GM21717 (cell line): ENCODE results near the gene PRR5L.
"Not testable (repeated sequence)": the region's sequence is repeated elsewhere in the genome, so short reads cannot be mapped to it uniquely, and the experiment has no call there.

Source experiments
- ATAC-seq: cut with Tn5 transposase; IDR thresholded peaks from one replicate; pipeline ENCODE4 v1.9.1; 2021; ENCODE audit warnings: mild to moderate bottlenecking, moderate library complexity; ENCODE audit not compliant: unreplicated experiment

The PRR5L gene

GRCh38 chr11:36454941-36455631 is 159.0 kb downstream of the PRR5L start:
- no peak for ATAC-seq

DNA sequence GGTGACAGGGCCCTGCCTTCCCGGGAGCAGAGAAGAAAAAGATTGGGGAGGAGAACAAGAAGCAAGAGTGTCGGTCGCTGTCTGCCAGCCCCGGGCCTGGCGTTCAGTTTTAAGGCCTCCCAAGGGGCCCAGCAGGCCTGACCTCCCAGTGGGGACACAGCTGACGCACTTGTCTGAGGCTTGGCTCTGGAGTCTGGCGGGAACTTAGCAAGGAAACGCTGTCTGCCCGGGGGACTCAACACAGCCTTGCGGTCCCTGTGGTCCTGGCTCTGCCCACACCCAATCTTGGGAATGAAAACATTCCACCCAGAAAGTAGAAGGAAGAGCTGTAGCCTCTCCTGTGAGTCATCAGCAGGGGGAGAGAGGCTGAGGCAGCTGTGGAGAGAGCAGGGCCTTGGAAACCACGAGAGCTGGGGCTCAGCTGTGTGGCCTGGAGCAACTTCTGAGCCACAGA is 159.6 kb downstream of the PRR5L start:
- no peak for ATAC-seq

DNA sequence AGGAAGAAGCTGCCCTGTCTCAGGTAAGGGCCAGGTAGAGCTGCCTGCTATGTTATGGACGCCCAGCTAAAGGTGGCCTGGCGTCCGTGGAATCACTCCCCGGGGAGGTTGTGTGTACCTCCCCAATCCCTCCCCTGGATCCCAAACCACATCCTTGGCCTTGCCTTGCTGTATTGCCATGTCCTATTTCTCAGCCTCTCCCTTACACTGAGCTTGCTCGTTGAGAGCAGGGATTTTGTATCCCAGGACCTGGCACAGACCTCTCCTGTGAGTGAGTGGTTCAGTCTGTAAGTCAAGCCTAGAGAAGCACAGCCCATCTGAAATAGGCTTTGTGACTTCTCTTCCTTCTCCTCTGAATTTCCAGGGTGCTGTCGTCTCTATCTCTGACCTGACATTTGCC is 160.1 kb downstream of the PRR5L start:
- no peak for ATAC-seq

- ATAC-seq = no peak
Measured at GRCh38 chr11:36458129-36458915, 162.2 kb downstream of the PRR5L start.

DNA sequence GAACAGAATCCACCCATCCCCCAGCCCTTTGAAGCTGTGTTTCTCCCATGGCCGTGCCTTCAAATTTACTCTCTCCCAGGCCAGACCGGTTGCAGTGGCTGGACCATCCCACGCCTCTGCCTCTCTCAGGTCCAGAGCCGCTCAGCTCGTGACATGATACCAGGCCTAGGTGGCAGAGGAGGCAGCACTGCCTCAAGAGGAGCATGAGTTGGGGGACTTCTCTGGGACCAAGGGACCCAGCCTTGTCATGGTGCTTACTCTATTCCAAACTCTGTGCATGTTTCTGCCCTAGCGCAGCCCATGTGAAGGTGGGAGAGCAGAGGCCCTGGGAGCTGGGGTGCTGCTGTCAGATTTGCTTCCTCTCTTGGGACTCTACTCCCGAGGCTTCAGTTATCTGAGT is 163.0 kb downstream of the PRR5L start:
- no peak for ATAC-seq

DNA sequence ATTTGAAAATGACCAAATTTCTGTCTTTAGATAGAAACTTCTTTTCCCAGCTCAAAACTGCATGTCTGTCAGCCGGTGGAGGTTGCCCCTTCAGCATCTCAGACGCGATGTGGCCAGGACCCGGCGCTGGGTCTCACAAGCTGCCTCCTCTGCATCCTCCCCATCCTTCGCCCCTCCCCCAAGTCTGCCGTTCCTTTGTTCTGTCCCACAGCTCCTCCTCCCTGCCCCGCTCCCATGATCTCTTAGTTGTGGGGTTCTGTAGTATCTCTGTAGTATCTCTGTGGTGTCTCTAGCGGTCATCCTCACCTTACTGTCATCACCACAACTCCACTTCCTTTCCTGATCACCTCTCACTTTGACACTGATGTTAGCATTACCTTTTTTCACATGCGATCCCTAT is 164.1 kb downstream of the PRR5L start:
- ATAC-seq = no peak

- ATAC-seq = no peak
Measured at GRCh38 chr11:36462321-36462720, 166.2 kb downstream of the PRR5L start.

DNA sequence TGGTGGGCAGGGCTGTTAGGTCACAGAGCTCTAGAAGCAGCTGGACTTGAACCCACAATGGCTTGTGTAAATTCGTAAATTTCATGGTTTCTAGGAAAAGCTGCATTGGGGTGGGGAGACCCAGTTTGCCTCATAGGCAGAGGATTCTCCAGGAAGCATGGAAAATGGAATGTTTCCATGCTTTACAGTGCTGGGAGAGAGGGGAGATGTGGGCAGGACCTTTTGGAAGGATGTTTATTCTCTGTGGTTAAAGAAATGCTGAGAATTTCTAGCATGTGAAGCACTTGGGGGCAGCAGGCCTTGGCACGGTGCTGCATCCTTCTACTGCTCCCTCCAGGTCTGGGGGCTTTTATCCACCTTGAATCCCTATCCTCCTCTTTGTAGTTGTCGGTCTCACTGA is 167.7 kb downstream of the PRR5L start:
- ATAC-seq = no peak

- no peak for ATAC-seq
Measured at GRCh38 chr11:36464720-36465119, 168.6 kb downstream of the PRR5L start.

DNA sequence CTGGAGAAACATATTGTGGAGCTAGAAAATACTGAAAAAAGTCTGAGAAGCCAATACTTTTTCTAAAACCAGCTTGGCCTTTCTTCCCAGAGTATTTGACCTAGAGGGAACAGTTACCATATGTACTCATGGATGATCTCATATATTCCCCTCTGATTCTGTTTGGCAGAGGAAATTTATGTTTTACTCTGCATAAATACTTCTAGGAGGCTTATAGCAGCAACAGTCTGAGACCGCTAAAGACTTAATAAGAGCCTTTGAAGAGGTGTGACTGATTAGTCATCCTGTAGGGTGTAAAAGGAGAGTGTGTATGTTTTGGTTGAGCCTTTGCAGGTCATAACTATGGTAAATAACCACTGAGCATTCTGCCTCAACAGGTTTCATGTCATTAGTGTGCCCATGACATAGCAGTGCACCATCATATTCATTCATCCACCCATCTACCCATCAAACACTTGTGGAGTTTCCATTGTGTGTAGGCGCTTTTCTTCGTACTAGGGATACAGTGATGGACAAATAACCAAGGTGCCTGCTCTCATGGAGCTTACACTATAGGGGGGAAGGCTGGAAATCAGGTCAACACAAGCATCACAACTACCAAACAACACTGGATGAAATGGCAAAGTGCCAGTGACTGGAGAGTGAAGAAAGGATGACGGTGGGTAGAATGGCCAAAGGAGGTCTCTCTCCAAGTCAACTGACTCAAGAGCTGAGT is 169.5 kb downstream of the PRR5L start:
- no peak for ATAC-seq

- ATAC-seq = no peak
Measured at GRCh38 chr11:36467012-36467411, 170.9 kb downstream of the PRR5L start.

DNA sequence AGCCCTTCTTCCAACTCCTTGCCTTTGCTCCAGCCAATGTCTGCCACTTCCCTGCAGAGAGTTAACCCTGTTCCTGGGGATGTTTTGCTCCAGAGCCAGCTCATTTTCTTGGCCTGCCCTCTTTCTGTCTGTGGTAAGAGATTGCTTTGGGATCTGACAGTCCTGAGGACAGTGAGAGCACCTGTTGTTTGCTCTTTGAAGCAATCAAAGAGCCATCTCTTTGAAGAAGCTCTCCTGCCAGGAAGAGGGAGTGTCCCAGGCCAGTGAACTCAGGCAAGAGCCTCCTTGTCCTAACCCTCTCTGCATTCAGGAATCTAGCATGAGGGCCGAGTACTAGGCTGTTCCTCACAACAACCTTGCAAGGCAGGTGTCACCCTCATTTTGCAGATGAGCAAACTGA is 171.8 kb downstream of the PRR5L start:
- ATAC-seq = no peak

DNA sequence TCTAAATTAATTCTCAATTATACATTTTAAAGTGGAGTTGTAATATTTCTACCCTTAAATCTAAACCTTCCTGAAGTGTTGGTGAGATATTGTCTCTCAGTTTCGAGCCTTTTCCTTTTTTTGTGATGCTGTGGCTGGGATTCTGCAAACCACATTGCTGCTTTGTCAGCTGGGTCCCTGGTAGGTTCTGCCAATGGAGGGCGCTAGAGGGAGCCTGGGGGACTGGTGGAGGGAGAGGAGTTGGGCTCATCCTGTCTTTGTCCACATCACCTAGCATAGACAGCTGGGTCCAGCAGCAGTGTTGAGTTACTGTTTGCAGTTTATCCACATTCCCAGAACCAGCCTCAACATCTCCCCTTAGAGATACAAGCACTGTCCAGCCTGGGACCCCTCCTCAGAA is 173.0 kb downstream of the PRR5L start:
- no peak for ATAC-seq

GRCh38 chr11:36469881-36470802 is 174.1 kb downstream of the PRR5L start:
- ATAC-seq = no peak

GRCh38 chr11:36471577-36471976 is 175.5 kb downstream of the PRR5L start:
- no peak for ATAC-seq

DNA sequence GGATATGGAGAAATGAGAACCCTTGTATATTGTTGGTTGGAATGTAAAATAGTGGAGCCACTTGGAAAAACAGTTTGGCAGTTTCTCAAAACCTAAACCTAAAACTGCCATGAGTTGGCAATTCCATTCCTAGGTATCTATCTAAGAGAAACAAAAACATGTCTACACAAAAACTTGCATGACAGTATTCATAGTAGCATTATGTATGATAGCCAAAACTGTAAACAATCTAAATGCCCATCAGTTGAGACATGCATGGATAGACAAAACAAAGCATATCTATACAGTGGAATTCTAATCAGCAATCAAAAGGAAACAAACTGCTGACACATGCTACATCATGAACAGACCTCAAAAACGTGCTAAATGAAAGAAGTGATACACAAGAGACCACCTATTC is 179.1 kb downstream of the PRR5L start:
- ATAC-seq = no peak

DNA sequence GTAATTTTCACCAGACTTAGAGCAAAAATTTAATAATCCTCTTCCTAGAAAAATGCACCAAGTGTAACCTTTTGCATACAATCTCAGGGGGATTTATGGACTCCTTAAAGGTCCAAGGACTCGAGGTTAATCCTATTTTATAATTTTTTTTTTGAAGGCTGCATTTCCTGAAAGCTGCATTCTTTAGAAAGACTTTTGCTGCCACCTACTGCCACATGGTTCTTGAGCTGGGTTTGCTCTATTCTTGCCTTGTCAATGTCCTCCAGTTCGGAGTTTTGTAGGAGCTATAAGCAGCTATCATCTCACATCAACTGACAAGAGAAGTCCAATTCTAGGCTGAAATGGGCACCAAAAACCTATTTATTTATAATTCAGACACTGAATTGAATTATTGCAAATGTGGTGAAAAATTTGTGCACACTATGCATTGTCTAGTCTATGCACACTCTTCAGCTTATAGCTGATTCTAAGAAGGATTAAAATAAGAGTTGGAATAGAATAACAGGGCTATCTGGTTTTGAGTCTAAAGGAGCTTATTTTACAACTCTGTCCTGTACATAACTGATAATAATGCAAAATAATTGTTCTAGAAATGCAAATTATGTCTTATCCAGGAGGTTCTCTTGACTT is 182.7 kb downstream of the PRR5L start:
- ATAC-seq = no peak

GRCh38 chr11:36480833-36481232 is 184.7 kb downstream of the PRR5L start:
- ATAC-seq = no peak

GRCh38 chr11:36483042-36483441 is 187.0 kb downstream of the PRR5L start:
- ATAC-seq = not testable (repeated sequence)

- no peak for ATAC-seq
Measured at GRCh38 chr11:36485298-36486002, 189.4 kb downstream of the PRR5L start.
